GM12873 (cell line): ENCODE data around the gene SYT5.

Experiments
- CTCF ChIP-seq: IDR thresholded peaks from 2 replicates; pipeline ENCODE4 v1.5.1; 2012; ENCODE audit warnings: low read depth, mild to moderate bottlenecking, moderate library complexity, low read length, control low read depth; ENCODE audit not compliant: insufficient read depth; ENCODE audit errors: missing control alignments

Gene SYT5

GRCh38 chr19:55173714-55174409, 6.2 kb downstream of the SYT5 start:
- no peak for TF ChIP-seq CTCF

GRCh38 chr19:55173186-55173713, 6.8 kb downstream of the SYT5 start:
- TF ChIP-seq CTCF = no peak

GRCh38 chr19:55172741-55173140, 7.3 kb downstream of the SYT5 start:
- no peak for TF ChIP-seq CTCF

- no peak for TF ChIP-seq CTCF
These were observed 8.6 kb downstream of the SYT5 start for GRCh38 chr19:55171440-55171839.

GRCh38 chr19:55169136-55169535, 11.0 kb downstream of the SYT5 start:
- no peak for TF ChIP-seq CTCF

- TF ChIP-seq CTCF = no peak
These were observed 13.4 kb downstream of the SYT5 start, which contains the start of gene DNAAF3 for GRCh38 chr19:55166530-55167268. DNAAF3 (minus strand) TSS chr19:55166613; CDS start chr19:55166413, 200 bp downstream.

- TF ChIP-seq CTCF = peak; percentile 36
These were observed 14.0 kb downstream of the SYT5 start for GRCh38 chr19:55165952-55166529.
